K562 (cell line): Measurements from ENCODE around the gene ZNF236.

Experiments used
- EZH2 ChIP-seq: IDR thresholded peaks from 2 replicates; pipeline ENCODE4 v1.6.1; 2012; ENCODE audit warnings: low read depth, mild to moderate bottlenecking, inconsistent platforms, low read length, borderline replicate concordance
- HMGN3 ChIP-seq: IDR thresholded peaks from 2 replicates; pipeline ENCODE4 v1.6.1; 2011; ENCODE audit warnings: borderline replicate concordance, low read depth, mild to moderate bottlenecking, mixed read lengths, low read length; ENCODE audit not compliant: insufficient read length; ENCODE audit errors: extremely low read depth
- SETDB1 ChIP-seq: IDR thresholded peaks from one replicate; pipeline ENCODE4 v1.6.1; 2012; ENCODE audit warnings: low read length, control low read depth, inconsistent platforms
- TF ChIP-seq, protein P1 (sequence below): sonication (generic); formaldehyde crosslinking; IDR thresholded peaks from 2 replicates; pipeline ENCODE4 v1.8.0; 2023; ENCODE audit warnings: mild to moderate bottlenecking, missing genetic modification reagents

GRCh38 chr18:76837071-76837470, 14.7 kb downstream of the ZNF236 start:
- no peak for TF ChIP-seq EZH2
- TF ChIP-seq, protein P1, sequence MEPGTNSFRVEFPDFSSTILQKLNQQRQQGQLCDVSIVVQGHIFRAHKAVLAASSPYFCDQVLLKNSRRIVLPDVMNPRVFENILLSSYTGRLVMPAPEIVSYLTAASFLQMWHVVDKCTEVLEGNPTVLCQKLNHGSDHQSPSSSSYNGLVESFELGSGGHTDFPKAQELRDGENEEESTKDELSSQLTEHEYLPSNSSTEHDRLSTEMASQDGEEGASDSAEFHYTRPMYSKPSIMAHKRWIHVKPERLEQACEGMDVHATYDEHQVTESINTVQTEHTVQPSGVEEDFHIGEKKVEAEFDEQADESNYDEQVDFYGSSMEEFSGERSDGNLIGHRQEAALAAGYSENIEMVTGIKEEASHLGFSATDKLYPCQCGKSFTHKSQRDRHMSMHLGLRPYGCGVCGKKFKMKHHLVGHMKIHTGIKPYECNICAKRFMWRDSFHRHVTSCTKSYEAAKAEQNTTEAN (CRISPR knock-in tag) = no peak
- no peak for TF ChIP-seq HMGN3
- no peak for TF ChIP-seq SETDB1
